ENCODE results near the gene ACTN3.

- no peak for TF ChIP-seq CTCF (conservative IDR thresholded peaks at IDR 0.05; ENCODE audit: low read depth, low read length)
- TF ChIP-seq EZH2 (IDR thresholded peaks at IDR 0.05; ENCODE audit: low read length, unreplicated experiment) = no peak
- no peak for TF ChIP-seq EZH2phosphoT487 (IDR thresholded peaks at IDR 0.05; ENCODE audit: borderline replicate concordance, low read length)
Observed at GRCh38 chr11:66593650-66594049, 46.9 kb downstream of the ACTN3 start.

Measured in PC-3 (cell line).